Measurements from ENCODE around the gene FAM217B.

FAM217B gene

GRCh38 chr20:59972037-59972801 is 32.0 kb downstream of the FAM217B start:
- no peak for DNase-seq (ENCODE audit: low read depth in 1 of 2, low spot score in 1 of 2)

DNA sequence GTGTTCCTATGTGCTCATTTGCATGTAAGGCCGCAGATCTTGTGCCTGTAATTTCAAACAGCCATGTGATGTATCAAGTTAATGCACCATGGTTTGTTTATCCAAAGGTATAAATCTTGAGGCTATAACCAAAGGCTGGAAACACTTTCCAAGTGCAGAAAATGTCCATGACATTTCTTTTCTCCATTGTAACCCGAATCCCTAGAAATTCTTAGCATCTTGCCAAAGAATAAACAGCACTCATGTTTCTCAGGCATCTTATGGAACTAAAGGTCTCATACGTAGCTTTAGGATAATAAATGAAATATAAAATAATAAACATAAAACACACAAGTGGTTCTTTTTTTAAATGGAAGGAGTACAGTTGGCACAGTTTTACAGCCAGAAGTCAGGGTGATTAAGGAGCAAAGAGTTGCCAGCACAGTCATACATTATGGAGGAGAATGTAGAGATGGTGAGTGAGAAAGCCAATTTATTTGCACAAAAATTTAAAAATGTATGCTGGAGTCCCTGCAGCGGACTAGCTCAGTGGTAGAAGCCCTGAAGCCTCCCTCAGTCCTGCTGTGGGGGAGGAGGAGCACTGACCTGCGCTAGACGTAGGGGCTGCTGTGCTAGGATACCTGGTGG is 36.1 kb downstream of the FAM217B start:
- DNase-seq (ENCODE audit: low read depth in 1 of 2, low spot score in 1 of 2): no peak

GRCh38 chr20:59977086-59977485 is 36.9 kb downstream of the FAM217B start:
- DNase-seq (ENCODE audit: low read depth in 1 of 2, low spot score in 1 of 2): no peak

GRCh38 chr20:59983076-59983475 is 42.9 kb downstream of the FAM217B start:
- DNase-seq (ENCODE audit: low read depth in 1 of 2, low spot score in 1 of 2): no peak

DNA sequence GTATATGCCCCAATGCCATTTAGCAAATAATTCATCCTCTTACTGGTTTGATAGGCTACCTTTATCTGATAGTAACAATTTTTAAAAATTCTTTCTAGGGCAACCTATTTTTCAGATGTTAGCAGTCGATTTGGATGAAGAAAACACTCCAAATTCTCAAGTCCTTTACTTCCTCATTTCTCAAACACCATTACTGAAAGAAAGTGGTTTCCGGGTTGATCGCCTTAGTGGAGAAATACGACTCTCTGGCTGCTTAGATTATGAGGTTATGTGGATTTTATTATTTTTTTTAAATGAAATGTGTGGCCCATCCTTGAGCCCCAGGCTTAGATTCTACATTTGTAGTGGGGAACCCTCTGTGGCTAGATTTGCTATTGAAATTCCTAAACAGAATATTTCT is 44.4 kb downstream of the FAM217B start:
- DNase-seq (ENCODE audit: low read depth in 1 of 2, low spot score in 1 of 2): no peak

- no peak for DNase-seq (ENCODE audit: low read depth in 1 of 2, low spot score in 1 of 2)
These were observed 45.0 kb downstream of the FAM217B start for GRCh38 chr20:59985164-59985563.

DNA sequence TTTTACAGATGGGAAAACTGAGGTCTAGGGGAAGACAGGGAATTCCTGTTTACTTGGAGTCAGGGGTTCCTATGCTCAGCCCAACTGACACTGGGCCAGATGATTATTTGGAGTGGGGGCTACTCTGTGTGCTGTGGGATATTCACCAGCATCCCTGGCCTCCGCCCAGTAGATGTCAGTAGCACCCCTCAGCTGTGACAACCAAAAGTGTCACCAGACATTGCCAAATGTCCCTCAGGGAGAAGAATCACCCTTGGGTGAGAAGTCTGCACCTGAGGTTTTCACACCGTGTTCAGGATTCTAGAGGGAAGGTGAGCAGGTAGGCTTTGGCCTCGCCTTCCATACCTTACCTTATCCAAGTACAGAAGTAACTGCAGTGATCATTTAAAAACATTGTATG is 45.7 kb downstream of the FAM217B start:
- no peak for DNase-seq (ENCODE audit: low read depth in 1 of 2, low spot score in 1 of 2)

DNA sequence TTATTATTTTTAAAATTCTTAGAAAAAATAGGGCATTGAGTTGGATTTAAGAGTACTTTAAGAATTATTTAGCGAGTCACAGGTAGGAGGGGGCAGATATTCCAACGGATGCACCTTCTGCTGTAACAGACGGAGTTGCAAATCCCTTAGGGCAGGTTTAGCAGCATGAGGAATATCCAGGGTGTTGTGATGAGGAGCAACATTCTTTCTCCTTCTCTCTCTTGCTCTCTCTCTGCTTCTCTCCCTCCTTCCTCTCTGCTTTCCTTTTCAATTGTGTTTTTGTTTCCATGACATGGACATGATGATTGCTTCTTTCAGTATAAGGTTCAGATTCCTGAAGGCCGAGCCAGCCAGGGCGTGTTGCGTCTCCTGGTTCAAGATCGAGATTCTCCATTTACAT is 46.9 kb downstream of the FAM217B start:
- no peak for DNase-seq (ENCODE audit: low read depth in 1 of 2, low spot score in 1 of 2)

DNA sequence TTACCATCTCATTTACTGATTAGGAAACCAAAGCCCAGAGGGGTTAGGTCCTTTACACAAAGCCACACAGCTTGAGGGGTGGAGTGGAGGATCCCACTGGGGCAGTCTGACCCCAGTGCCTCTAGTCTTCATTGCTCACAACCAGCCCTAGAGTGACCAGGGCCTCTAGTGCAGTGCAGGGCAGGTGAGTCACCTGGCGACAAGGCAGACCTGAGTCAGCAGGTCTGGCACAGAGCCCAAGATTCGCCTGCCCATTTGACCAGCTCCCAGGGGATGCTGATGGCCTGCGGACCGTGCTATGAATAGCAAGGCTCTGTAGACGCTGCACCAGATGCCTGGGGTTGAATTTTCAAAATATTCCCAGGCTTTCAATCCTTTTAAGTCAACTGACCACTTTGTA is 48.0 kb downstream of the FAM217B start:
- no peak for DNase-seq (ENCODE audit: low read depth in 1 of 2, low spot score in 1 of 2)

DNA sequence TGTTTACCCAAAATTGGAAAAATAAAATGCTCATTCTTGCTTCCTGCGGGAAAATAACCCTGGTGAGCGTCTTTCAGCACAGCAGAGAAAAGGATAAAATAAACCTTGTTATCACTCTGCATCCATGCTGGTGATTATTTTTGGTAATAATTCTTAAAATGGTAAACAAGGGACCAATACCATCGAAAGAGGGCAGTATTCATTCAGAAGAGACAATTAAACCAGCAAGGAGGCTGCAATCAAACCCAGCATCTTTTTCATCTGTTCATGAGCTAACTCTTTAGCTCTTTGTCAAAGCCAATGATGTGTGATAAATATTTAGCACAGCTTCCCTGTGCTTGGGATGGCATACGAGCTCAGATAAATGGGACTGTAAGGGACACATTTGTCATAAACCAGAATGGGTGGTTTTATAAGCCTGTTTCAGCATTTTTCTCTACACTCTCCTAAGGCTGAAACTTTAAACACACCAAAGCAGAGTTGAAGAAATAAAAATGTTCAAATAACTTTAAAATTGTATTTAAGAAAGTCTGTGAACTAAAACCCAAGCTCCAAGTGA is 52.4 kb downstream of the FAM217B start:
- no peak for DNase-seq (ENCODE audit: low read depth in 1 of 2, low spot score in 1 of 2)

- DNase-seq (ENCODE audit: low read depth in 1 of 2, low spot score in 1 of 2): no peak
These were observed 53.7 kb downstream of the FAM217B start for GRCh38 chr20:59993736-59994430.

GRCh38 chr20:59994697-59995122 is 54.5 kb downstream of the FAM217B start:
- no peak for DNase-seq (ENCODE audit: low read depth in 1 of 2, low spot score in 1 of 2)

DNA sequence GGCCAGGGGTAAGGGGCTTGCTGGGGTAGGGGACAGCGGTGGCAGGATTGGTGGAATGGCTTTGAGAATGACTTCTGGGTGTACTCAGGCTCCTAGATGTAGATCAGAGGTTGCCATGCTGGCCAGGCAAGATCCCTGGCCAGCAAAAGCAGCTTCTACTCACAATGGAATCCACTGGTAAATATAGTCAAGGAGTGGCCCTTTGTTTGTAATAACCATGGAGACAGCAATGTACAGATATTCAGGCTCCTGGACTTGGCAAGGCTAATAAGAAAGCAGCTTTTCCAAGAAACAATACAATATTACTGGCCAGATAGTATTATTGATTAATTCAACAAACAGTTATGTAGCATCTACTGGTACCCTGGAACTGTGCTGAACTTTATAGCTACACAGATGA is 55.9 kb downstream of the FAM217B start:
- DNase-seq (ENCODE audit: low read depth in 1 of 2, low spot score in 1 of 2): no peak

GRCh38 chr20:59997896-59998295 is 57.7 kb downstream of the FAM217B start:
- no peak for DNase-seq (ENCODE audit: low read depth in 1 of 2, low spot score in 1 of 2)

Data from activated CD4-positive, alpha-beta T cell treated with anti-CD3 and anti-CD28 coated beads, Interleukin-2, amount 50 U/mL, for 24 hours (primary cell).